ENCODE measurements around the gene SERPINB4.
"Not testable (repeated sequence)": the region's sequence is repeated elsewhere in the genome, so short reads cannot be mapped to it uniquely, and the experiment has no call there.

SERPINB4 gene

DNA sequence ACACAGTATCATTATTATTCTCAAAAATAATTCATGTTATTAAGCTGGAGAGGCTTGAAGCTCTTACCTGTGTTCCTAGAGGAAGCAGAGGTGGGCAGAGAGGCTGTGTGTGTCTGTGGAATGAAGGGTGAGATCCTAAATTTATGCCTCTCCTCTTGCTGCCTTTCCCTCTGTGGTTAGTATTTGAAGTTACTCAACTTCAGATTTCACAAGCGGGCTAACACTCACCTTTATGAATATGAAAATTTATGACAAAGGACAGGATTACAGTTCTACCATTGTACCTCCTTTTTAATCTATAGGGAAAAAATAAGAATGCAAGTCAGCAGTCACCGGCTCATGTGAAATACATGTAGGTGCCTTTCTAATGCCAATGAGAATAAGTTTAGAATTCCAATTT, at the start of gene SERPINB4:
Gene SERPINB4, minus strand, starts transcription at position 115 of the 400 bp plus-strand sequence. CDS start 679 bp downstream, outside the sequence.
- not testable (repeated sequence) for DNase-seq (ENCODE audit: low read depth, low spot score)

DNA sequence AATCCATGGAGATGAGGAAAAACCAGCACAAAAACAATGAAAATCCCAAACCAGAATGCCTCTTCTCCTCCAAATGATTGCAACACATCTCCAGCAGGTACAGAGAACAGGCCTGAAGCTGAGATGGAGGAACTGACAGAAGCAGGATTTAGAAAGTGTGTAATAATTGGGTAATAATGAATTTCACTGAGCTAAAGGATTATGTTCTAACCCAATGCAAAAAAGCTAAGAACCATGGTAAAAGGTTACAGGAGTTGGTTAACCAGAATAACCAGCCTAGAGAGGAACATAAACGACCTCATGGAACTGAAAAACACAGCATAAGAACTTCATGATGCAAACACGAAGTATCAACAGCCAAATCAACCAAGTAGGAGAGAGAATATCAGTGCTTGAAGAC, 45.0 kb upstream of the SERPINB4 start:
- DNase-seq (ENCODE audit: low read depth, low spot score) = no peak

DNA sequence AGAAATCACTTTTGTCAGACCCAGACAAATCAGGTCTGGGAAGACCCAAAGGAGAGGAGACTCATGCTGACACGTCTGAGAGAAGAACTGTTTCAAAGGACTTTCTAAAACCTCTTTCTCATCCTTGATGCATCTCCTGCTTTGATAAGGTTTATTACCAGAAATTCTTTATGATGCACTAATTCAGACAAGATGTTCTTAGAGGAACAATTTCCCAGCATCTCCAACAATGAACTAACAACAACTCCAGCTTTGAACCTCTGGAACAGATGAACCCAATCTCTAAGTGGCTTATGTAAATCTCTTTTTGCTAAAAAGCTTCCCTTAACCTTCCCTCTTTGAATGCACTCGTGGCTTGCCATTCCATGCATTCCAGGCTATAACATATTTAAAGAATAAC, 42.8 kb upstream of the SERPINB4 start:
- DNase-seq (ENCODE audit: low read depth, low spot score) = no peak

DNA sequence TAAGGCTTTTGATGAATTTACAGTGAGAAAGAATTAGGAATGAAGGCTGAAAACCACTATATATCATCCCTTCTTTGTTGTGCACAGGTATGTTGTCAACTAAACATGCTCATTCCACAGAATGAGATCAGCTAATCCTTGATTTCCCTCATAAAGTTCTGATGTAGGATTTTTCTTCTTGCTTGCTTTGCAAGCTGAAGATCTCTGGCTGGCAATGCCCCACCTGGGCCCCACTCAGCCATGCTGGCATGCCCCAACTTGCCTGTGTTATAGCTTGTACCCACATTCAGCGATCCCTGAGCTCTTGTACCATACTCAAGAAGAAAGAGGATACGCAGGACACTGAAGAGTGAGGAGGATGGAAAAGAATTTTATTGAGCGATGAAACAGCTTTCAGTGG, 40.7 kb upstream of the SERPINB4 start:
- DNase-seq (ENCODE audit: low read depth, low spot score) = no peak

DNA sequence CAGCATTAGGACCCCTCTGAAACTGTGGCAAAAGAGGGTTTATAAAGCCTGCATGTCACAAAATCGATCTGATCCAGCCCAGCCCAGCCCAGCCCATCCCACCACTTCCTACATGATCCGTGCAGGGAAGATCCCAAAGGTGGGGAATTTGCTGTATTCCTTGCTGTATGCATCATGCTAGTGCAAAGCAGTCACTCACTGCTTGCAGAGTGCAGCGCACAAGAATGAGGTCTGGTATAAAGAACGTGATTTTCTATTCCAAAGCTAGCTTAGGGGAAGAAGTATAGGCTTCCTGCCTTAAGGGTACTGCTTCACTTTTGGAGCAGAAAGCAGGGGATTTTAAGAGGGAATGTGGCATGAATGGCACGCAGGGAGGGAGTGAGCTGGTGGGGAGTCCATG, 39.8 kb upstream of the SERPINB4 start:
- no peak for DNase-seq (ENCODE audit: low read depth, low spot score)

DNA sequence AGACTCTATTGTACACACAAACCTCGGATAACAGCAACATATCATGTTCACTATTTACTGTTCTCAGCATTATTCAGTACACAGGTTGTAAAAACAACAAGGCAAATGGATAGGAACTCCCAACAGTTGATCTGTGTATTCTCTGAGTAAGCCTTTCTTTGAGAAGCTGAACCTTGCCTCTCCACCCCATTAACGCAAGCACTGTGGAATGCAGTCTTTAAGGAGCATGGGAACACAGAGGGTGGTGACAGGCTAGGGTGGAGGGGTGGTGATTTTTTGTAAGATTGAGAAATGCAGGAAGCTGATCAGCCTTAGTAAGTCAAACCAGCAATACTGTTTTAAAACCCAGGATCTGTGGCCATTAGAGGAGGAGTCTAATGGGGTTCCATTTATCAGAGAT, 39.1 kb upstream of the SERPINB4 start:
- peak; percentile 47 for DNase-seq (ENCODE audit: low read depth, low spot score)

DNA sequence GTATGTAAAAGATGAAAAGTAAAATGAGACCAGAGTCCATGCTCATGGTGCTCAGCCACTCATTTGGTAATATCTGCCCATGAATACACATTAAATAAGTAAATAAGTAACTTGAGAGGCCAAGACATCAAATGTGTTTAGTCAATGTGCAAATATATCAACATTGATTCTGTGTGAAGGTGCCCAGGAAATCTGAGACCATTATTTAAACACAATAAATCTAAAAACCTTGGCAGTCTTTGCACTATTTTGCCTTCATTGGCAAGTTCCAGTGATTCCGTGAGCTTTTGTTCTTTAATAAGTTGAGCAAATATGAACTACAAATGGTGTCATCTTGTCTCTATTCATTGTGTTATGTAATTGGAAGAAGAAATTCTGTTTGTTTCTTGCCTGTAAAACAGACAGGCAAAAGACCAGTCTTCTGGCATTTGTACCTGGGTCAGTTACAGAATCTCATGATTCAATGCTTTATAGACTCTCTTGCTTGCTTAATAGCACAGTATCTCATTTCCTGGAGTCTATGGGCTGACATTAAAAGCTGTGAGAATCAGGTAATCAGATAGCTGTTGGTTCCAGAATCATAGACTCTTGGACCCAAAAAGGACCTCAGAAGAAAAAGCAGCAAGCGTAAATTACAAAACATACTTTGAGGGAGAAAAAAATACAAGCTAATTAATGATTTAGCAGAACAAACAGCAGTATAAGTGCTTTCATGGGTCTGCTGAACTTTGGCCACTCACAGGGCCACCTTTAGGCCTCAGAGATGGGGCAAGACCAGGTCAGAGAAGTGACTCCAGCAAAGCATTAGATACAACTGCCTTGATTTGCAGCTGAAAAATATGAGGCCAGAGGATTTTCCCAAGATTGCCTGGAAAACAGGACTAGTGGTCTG, 37.6 kb upstream of the SERPINB4 start:
- no peak for DNase-seq (ENCODE audit: low read depth, low spot score)

DNA sequence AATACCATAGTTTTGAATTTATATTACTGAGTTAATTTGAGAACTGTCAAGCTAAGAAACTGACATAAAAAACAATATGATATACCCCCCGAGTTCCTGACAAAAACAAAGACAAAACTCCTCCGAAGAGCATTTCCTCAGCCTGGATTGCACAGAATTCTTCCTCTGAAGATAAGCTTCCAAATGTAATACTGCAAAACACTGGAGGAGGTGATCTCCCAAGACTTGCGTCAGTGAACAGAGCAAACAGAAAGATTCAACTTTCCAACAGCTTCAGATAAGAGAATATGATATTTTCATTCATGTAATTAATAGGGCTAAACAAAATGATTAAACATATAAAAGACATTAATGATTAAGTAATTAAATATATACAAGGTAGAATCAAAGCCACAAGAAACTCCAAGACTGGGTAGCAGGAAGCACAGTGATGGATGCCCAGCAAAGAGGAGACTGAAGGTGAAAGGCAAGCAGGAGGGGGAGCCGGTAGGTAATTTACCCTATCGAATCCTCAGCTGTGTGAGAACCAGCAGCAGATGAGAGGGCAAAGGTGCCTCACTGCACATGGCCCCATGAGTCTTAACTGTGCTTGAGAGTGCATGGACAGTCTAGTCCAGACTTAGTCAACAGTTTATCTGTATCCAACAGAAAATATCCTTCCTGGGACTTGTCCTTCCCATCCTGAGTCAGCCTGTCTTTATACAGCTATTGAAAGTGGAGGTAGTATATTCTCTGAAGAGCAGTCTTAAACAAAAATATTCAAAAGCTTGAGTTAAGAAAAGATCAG, 36.0 kb upstream of the SERPINB4 start:
- no peak for DNase-seq (ENCODE audit: low read depth, low spot score)

DNA sequence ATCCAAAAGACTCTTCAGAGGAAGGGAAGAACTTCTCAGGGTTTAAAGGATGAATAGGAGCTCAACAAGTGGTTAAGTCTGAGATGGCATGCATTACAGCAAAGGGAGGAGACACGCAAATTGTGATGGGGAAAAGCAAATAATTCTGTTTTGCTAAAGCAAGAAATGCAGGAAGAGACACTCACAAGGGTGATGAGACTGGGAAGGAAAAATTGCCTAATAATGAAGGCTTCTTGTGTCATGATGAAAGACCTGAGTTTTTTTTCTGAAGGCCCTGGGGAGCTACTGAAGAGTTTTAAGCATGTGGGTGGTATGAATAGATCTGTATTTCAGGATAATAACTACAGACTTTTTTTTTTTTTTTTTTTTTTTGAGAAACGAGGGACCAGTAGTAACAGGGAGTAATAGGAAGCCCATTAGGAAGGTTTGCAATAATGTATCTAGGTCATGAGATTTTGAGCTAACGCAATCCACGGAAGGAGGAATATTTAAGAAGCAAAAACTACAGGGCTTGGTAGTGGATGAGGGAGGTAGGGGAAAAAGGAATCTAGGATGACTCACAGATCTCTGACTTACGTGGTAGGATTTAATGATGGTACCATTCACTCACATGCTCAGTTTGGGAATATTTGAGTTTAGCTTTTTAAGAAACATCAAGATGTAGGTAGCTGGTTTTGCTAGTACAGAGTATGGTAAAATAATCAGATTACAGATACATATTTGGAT, 33.6 kb upstream of the SERPINB4 start:
- DNase-seq (ENCODE audit: low read depth, low spot score) = no peak

DNA sequence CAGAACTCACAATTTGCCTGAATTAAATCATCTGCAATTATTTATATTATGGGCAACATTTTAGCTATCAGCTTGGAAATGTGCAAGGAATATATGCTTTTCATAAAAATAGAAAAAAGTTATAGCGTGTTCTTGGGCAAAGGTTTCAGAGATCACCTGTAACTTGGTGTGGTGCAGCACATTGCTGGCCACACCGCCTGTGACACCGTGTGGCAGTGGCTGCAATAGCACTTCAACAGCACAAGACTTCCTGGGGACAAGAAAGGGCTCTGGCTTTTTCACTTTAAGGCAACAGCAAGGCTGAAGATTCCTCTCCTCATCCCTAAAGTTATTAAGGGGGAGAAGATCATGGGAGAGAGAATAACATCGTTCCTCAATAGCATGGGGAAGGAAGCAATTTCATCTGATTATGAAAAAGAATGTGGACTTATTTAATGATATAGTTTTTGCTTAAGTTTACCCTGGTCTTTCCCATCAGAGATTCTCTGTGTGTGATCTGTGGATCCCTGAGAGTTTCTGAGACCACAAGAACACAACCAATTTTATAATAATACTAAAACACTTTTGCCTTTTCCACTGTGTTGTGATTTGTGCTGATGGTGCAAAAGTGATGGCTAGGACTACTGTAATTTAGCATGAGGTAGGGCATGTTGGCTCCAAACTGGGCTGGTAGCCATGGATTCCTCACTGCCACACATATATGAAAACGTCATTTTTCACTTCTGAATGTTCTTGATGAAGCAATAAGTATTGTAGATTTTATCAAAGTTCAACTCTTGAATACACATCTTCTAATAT, 32.7 kb upstream of the SERPINB4 start:
- no peak for DNase-seq (ENCODE audit: low read depth, low spot score)

DNA sequence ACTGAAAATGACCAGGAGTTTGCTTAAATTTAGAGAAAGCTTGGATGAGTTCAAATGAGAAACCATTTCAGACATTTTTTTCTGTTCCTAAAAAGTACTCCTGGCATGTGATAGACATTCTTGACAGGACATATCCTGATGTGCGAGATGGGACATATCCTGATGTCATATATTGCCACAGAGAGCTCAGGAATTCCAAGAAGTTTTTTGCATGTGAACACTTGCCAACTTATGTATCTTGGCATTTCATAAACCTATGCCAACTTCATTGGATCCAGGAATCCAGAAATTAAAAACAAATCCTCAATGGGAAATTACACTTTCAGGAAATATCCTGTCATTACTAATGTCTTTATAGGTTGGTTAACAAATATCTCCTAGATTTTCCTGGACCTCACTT, 20.5 kb upstream of the SERPINB4 start:
- no peak for DNase-seq (ENCODE audit: low read depth, low spot score)

DNA sequence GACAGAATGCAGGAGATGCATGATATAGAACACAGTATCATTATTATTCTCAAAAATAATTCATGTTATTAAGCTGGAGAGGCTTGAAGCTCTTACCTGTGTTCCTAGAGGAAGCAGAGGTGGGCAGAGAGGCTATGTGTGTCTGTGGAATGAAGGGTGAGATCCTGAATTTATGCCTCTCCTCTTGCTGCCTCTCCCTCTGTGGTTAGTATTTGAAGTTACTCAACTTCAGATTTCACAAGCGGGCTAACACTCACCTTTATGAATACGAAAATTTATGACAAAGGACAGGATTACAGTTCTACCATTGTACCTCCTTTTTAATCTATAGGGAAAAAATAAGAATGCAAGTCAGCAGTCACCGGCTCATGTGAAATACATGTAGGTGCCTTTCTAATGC, 17.7 kb upstream of the SERPINB4 start, which contains the start of gene SERPINB3:
Gene SERPINB3, minus strand, starts transcription at position 144 of the 400 bp plus-strand sequence. CDS start 677 bp downstream, outside the sequence.
- DNase-seq (ENCODE audit: low read depth, low spot score) = not testable (repeated sequence)

DNA sequence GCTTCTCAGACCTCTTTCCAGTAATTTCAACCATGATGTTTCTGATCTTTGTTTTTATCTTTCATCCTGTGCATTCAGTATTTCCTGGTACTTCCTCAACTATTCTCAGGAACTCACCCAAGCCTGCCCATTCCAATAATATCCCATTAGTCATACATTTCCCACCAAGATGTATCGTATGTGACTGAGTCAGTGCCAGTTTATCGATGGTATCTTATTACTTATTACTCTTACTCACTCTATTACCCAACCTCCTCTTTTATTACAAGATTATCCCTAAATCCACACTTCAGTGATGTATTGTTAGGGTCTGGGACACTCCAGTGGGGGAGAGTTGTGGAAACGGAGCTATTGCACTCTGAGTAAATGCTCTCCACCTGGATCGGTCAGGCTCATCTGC, 14.9 kb upstream of the SERPINB4 start:
- not testable (repeated sequence) for DNase-seq (ENCODE audit: low read depth, low spot score)

DNA sequence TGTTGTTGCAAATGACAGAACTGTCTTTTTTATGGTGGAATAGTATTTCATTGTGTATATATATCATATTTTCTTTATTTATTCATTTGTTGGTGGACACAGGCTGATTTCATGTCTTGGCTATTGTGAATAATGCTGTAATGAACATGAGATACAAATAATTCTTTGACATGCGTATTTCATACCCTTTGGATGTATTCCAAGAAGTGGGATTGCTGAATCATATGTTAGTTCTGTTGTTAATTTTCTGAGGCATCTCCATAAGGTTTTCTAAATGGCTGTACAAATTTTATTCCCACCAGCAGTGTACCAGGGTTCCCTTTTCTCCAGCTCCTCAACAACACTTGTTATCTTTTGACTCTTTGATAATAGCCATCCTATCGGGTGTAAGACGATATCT, 6.2 kb upstream of the SERPINB4 start:
- not testable (repeated sequence) for DNase-seq (ENCODE audit: low read depth, low spot score)

DNA sequence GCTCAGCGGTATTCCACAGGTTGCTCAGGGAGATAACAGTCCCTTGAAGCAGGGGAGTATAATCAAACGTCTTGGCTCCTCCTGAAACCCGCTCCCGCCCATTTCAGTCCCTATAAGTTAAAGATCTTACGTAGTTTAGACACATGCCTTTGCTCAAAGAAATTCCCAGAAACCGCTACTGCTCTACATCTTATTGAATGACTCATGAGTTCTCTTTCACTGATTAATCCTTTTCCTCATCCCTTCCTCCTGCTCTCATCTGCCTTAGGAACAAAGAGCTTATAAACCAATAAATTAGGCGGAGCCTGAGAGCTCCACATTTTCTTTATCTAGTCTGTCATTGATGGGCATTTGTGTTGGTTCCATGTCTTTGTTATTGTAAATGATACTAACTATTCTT, 4.2 kb upstream of the SERPINB4 start:
- no peak for DNase-seq (ENCODE audit: low read depth, low spot score)

DNA sequence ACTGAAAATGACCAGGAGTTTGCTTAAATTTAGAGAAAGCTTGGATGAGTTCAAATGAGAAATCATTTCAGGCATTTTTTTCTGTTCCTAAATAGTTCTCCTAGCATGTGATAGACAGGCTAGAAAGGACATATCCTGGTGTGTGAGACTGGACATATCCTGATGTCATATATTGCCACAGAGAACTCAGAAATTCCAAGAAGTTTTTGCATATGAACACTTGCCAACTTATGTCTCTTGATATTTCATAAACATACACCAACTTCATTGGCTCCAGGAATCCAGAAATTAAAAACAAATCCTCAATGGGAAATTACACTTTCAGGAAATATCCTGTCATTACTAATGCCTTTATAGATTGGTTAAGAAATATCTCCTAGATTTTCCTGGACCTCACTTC, 2.9 kb upstream of the SERPINB4 start:
- no peak for DNase-seq (ENCODE audit: low read depth, low spot score)

DNA sequence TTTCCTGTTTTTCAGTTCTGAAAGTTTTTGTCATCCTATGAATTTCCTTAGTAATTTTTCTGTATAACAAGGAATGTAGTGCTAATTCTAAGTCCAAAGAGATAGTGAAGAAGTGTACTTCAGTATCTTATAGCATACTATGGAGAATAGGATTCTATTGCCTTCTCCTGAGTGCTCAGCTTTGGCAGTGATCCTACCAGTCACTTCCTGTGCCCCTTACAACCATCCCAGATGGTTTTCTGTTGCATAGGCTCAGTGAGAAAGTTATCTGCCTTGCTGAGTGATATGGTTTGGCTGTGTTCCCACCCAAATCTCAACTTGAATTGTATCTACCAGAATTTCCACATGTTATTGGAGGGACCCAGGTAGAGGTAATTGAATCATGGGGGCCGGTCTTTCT, 638 bp upstream of the SERPINB4 start:
- not testable (repeated sequence) for DNase-seq (ENCODE audit: low read depth, low spot score)

DNA sequence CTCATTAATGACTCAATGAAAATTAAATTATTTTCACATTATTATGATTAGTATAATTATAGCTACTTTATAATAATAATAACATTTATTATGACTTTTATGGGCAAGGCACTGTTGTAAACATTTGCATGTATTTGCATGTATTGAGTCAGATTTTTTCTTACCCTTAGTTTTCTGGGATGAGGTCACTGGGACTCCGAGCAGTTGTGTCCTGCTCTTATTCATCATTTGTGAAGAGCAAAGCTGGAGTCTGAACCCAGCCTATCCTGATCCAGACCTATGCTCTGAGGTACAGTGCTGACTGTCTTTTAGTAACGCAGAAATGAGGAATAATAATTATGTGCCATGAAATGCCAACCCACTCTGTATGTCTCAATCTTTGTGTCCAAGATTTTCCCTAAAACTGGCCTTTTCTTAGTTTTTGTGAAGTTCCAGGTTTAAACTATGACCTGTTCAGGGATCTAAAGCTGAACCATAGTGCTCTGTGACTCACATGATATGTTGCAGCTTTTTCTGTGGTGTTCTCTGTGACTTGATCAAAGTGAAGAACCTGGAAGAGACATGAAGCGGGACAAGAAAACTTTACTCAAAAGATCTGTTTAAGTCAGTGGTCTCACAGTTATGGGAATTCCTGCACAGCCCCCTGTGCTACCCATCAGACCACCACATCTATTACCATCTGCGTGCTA, 1.2 kb downstream of the SERPINB4 start:
- DNase-seq (ENCODE audit: low read depth, low spot score) = not testable (repeated sequence)

DNA sequence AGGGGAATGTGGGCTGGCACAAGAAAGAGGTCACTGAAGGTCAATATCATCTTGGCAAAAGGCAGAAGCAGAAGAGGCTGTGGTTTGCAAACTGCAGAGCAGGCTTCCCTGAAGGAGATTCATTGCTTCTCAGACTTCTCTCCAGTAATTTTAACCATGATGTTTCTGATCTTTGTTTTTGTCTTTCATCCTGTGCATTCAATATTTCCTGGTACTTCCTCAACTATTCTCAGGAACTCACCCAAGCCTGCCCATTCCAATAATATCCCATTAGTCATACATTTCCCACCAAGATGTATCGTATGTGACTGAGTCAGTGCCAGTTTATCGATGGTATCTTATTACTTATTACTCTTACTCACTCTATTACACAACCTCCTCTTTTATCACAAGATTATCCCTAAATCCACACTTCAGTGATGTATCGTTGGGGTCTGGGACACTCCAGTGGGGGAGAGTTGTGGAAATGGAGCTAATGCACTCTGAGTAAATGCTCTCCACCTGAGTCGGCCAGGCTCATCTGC, 2.8 kb downstream of the SERPINB4 start:
- DNase-seq (ENCODE audit: low read depth, low spot score) = not testable (repeated sequence)

DNA sequence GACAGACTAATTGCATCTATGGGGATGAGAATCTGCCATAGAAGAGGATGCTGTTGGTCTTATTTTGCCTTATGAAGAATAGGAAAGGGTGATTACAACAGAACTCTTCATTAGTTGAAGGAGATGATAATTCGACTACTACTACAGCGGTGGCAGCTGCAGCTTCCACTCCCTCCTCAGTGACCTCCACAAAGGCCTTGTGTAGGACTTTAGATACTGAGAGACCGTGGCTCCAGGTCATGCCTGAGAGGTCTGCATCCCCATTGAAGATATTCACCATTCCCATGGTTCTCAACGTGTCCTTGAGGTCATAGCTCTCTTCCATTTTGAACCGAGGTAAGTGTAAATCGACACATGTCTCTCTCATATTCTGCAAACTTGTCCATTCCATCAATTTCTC, 6.4 kb downstream of the SERPINB4 start:
- no peak for DNase-seq (ENCODE audit: low read depth, low spot score)
